ENCODE data around the gene SMG9.
A peak's percentile ranks its signal among the peaks of the same experiment; 100 is the strongest.

Gene SMG9, protein sequence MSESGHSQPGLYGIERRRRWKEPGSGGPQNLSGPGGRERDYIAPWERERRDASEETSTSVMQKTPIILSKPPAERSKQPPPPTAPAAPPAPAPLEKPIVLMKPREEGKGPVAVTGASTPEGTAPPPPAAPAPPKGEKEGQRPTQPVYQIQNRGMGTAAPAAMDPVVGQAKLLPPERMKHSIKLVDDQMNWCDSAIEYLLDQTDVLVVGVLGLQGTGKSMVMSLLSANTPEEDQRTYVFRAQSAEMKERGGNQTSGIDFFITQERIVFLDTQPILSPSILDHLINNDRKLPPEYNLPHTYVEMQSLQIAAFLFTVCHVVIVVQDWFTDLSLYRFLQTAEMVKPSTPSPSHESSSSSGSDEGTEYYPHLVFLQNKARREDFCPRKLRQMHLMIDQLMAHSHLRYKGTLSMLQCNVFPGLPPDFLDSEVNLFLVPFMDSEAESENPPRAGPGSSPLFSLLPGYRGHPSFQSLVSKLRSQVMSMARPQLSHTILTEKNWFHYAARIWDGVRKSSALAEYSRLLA

DNA sequence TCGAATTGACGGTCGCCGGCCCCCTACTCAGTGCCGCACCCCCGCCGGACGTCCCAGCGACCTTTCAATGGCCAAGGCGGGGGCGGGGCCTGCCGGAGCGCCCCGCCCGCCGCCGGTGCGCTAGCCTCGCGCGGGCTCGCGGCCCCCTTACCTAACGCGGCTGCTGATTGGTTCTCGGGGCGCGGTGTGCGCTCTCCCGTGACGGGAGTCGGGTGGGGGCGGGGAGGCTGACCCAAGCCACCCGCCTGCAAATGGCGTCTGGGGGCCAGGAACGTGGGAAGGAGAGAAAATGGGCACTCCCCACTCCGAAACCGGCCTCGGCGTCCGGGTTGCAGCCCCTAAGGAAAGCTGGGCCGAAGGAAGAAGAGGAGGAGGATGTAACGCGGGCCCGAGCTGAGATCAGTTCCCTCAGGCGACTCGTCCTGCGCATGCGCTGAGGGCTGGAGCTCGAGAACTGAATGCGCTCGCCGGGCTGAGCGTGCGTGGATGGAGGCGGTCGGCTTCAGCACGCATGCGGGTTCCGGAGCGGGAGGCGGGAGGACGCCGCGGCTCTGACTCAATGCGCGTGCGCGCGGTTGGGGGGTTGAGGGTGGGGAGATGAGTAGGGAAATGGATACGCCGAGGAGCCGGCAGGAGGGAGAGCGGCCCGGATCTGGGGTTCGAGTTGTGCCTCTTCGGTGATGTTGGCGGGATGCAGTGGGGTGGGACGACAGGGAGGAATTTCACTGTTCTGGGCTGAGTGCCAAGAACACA is at the start of gene SMG9:
SMG9 (minus strand) TSS at position 460 of the 753 bp plus-strand sequence. CDS start 4,221 bp downstream, outside the sequence.
- peak; percentile 97 for DNase-seq (ENCODE audit: low spot score)

DNA sequence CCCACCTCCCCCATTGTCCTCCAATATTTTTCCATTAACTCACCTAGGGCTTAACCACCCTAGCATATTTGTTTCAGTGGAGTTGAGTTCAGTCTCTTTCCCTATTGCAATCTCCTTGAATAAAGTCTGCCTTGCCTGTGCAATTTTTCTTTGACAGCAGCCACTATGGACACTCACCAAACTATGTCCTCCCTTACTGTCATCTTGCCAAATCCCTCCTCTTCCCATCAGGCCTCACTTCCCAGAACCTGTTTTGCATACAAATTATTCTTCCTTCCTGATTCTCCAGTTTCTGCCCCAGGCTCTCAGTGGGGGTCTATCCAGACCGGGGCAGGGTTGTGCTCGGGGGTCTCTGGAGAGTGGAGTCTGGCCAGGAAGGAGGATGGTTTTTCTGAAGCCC is 49.7 kb upstream of the SMG9 start:
- no peak for DNase-seq (ENCODE audit: low spot score)

DNA sequence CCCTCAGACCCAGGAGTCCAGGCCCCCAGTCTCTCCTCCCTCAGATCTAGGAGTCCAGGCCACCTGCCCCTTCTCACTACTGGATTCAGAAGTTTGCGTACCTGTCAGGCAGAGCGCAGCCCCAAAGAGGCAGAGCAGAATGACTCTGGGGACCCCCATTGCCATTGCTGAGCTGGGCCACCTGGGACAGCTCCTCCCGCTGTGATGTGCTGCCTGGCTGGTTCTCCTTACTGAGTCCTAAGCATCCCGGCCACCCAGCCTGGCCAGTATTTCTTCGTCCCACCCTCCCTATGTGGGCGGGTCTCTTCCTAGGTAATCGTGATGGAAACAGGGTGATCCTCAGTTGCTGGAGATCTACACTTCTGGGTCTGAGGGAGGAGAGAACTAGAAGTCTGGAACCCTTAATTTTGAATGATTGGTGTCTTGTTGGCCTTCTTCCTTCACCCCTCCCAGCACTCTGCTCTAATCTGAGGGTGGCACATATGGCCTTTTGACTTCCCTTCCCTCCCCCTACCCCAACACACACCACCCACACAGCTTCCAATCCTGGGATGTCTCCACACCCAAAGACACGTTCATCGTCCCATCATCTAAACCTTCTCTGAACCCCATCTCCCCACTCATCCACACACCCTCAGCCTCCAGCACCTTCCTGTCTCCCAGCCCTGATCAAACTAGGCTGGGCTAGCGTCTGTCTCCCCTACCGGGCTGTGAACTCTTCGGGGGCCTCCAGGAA is 47.6 kb upstream of the SMG9 start, which contains the start of gene LYPD5:
LYPD5 (minus strand) TSS at position 232 of the 736 bp plus-strand sequence; CDS start at position 165, 67 bp downstream.
- DNase-seq (ENCODE audit: low spot score): no peak

DNA sequence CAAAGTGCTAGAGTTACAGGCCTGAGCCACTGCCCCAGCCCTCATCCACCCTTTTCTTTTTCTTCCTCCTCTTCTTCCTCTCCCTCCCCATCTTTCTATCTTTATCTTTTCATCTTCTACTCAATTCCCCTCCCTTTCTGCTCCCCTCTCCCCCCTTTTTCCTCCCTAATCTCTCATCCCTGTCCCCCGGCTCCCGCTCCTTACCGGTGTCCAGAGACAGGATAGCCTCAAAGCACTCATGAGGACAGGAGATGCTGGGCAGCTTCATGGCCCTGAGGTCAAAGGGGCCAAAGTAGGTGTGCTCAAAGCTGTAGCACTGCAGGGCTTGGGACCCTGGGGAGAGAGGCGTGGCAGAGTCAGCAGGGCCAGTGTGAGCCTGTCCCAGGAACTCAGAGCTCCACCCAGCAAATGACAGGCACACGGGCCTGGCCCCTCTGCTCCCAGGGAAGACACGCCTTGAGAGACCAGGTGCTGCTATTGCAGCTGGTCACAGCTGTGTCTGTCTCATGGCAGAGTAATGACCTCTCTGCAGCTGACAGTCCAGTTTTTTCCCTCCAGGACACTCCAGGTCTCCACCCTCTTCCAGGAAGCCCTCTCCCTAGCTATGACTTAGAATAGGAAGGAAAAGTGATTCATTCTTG is 44.9 kb upstream of the SMG9 start:
- no peak for DNase-seq (ENCODE audit: low spot score)

DNA sequence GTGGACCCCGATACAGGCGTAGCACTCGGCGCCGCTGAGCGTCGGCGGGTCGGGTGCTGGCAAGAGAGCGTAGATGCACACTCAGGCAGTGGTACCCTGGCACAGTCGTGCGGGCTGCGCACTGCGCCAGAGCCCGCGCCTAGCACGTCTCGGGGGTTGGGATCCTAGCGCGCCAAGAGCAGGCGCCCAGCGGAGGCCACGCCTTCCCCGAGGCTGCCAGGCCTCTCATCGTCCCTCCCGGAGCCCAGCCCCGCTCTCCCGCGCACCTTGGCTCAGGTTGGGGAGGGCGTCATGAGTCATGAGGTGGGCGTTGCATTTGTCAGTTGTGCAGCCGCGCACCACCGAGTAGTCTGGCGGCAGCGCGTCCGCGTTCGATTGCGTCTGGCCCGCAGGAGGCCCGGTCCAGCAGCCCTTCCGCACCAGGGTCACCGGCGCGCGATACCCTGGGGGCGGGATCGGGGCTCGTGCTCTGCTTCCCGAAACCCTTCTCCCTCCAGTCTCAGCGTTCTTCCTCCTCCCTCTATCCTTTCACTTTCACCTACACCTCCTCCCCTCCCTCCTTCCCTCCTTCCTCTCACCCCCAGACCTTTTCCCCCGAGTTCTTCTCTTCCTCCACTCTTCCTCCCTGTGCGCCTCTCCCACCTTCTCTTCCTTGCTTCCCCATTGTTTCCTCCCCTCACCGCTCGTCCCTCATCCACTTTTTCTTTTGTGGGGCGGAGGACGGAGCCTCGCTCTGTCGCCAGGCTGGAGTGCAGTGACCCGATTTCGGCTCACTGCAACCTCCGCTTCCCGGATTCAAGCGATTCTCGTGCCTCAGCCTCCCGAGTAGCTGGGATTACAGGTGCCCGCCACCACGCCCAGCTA is 44.0 kb upstream of the SMG9 start:
- DNase-seq (ENCODE audit: low spot score): peak; percentile 50

DNA sequence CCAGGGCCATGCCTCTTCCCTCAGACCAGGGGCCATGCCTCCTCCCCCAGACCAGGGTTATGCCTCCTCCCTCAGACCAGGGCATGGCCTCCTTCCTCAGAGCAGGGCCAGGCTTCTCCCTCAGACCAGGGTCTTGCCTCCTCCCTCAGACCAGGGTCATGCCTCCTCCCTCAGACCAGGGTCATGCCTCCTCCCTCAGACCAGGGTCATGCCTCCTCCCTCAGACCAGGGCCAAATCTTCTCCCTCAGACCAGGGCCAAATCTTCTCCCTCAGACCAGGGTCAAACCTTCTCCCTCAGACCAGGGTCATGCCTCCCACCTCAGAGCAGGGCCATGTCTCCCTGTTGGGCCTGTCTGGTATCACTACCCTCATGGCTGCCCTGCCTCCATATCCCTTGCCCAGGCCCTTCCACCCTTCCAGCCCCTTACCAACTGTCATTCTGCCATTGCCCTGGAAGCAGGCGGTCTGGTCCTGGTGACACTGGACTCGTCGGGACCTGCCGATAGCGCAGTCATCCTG is 43.3 kb upstream of the SMG9 start:
- DNase-seq (ENCODE audit: low spot score): no peak

DNA sequence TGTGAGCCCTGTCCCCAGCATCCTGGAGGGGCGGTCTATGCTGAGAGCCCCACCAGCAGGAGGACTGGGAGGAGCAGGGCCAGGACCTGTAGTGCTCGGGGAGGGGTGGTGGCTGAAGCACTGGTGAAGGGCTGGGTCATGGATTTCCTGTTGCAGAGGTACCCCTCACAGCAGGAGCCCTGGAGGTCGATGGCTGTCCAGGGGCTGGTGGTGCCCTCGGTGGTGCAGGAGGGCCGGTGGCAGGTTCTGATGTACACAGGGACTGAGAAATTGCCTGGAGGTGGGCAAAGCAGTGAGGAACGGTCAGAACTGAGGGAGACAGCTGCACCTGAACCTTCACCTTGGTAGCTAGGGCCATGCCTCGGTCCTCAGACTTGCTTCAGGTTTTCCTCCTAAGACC is 42.8 kb upstream of the SMG9 start:
- no peak for DNase-seq (ENCODE audit: low spot score)

DNA sequence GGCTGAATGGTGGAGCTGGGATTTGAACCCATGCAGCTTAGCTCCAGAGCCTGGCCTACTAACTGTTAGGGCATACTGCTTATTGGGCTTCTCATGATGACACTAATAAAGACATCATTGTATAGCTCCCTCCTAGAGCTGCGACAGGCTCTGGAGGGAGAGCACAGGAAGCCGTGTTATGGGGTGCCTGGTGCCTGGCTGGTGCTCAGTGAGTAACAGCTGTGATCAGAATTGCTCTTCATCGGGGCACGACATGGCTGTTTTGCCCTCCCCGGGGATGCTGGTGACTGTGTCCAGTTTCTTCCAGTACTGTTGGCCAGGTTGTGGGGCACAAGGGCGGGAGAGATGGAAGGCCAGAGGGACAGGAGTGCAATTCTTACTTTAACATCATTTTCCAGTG is 42.4 kb upstream of the SMG9 start:
- DNase-seq (ENCODE audit: low spot score): no peak

DNA sequence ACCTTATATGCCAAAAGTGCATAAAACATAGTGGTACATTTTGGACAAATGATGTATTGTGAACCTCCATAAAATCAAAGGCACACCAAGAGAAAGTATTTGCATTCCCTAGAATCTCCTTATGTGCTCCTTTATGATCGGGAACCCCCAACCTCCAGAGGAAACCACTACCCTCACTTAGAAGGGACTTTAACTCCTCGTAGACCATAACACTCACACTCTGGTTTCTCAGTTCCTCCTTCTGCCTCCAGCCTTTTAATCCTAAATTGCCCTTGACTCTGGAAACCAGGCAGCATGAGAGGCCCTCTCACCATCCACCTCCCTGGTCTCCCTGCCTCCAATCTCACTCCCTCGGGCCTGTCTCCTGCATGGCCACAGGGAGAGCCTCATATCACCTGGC is 35.8 kb upstream of the SMG9 start:
- no peak for DNase-seq (ENCODE audit: low spot score)

DNA sequence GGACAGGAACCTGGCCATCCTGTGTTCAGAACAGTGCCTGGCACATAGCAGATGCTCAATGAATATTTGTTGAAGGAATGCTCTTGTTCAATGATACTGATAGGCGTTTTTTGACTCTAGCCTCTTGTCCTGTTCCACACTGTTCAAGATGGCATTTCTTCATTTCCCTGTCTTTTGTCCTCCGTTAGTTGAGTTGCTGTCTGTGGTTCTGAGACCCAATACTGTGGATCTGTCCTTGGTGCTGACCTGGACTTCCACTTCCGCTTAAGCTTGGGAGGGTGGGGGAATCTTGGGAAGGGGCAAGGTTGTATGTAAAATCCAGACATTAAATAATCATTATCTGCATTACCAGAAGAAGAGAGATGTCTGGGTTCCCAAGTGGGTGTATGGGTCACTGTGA is 34.3 kb upstream of the SMG9 start:
- no peak for DNase-seq (ENCODE audit: low spot score)

DNA sequence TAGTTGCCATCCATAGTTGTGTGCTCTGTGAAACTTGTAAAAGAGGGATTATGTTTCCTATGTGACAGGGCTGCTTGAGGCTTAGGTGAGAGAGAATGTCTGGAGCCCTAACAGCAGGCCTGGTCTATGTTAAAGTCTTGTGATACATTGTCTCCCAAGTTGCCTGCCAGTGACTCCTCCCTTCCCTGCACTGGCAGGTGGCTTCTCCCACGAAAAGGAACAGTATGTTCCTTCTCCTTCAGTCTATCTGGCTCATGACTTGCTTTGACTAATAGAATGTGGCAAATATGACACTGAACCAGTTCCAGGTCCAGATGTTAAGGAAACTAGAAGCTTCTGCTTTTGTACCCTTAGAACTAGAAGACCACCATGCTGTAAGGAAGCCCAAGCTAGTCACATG is 31.9 kb upstream of the SMG9 start:
- DNase-seq (ENCODE audit: low spot score): no peak

DNA sequence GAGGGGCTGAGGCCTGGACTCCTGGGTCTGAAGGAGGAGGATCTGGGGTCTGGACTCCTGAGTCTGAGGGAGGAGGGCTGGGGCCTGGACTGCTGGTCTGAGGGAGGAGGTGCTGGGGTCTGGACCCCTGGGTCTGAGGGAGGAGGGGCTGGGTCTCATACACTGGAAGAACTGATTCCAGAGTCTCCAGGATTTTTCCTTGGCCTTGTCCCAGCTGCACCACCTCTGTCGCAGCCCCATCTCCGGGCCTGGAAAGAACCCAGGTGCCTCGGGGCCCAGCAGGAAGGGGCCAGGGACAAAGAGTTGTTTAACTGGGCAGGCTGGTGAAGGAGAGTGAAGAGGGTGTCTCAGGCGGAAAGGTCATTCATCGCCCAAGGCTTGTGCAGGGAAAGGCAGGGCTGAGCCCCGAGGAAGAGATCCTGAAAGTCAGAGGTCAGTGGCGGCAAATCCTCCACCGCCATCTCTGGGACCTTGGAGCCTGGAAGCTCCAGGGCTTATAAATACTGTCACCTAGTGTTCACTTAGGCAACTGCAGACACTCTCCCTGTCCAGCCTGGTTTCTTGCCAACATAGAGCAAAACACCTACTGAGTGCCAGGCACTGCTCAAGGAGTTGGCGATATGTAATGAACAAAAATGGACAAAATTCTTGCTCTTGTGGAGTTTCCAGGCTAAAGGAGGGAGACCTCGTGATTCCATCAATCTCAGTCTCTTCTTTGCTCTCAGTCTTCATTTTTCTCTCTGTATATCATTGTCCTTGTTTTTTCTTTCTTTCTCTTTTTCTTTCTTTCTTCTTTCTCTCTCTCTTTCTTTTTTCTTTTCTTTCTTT is 30.4 kb upstream of the SMG9 start:
- DNase-seq (ENCODE audit: low spot score): peak; percentile 75

DNA sequence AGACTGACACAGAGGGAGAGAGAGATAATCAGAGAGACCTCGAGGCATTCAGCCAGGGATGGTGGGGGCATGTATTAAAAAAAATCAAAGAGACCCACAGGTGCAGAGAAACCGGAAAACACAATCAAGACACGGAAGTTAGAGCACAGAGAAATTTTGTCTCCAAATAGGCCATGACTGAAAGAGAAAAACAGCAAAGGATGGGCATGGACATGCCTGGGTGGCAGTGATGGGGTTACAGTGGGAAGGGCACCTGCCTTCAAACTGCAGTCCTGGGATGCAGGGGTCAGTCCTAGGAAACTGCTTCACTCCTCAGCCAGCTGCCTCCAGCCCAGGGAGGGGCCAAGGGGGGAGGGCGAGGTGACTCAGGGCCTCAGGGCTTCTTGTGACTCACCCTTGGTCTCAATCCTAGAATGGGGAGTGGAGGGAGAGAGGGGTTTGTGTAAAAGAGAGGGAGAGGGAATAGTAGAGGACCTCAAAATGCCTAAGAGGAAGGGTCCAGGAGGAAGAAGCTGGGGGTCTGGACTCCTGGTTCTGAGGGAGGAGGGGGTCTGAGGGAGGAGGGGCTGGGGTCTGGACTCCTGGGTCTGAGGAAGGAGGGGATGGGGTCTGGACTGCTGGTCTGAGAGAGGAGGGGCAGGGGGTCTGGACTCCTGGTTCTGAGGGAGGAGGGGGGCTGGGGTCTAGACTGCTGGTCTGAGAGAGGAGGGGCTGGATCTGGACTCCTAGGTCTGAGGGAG is 29.6 kb upstream of the SMG9 start:
- no peak for DNase-seq (ENCODE audit: low spot score)

DNA sequence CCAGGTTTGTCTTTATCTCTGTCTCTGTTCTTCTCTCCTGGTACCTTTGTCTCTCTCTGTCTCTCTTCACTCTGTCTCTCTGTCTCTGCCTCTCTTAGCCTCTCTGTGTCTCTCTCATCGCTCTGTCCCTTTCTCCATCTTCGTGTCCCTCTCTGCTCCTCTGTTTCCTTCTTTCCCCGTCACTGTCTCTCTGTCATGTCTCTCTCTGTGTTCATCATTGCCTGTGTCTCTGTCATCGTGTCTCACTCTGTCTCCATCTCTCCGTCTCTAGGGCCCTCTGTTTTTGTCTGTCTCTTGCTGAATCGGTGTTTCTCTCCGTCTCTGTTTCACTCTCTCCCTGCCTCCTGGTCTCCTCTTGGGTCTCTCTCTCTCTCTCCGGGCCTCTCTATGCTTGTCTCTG is 28.9 kb upstream of the SMG9 start:
- no peak for DNase-seq (ENCODE audit: low spot score)

DNA sequence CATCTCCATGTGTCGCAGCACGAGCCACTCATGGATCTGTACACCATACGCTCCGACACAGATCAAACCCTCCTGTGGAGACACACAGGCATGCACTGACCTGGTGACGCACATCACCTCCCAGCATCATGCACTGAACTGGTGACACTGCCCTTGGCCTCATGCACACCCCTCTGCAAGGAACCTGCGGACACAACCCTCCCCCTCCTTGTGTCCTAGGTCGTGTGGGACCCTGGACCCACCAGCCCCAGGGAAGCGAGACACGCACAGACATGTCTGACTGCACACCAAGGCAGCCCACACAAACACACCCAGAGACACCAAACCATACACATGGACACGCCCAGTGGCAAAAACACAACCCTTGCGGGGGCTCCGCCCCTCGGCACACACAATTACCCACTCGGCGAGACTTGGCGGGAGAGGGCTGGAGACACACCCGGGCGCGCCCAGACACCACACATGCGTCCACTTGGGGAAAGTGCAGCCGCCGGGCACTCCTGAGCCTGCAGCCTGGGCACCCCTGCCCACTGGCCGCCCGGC is 28.0 kb upstream of the SMG9 start:
- no peak for DNase-seq (ENCODE audit: low spot score)

DNA sequence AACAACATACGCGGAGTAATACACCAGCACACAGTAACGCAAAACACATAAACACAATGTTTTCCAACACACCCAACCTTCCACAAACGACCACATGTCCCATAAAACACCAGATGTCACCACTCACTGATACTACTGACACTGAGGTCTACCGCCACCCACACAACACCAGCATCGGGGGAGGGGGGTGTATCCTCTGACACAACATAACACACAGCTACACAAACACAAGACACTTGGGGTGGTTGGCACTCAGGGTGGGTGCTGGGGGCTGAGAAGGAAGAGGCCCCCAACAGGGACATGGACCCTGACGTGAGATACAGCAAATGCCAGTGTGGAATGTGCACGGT is 27.5 kb upstream of the SMG9 start:
- no peak for DNase-seq (ENCODE audit: low spot score)

DNA sequence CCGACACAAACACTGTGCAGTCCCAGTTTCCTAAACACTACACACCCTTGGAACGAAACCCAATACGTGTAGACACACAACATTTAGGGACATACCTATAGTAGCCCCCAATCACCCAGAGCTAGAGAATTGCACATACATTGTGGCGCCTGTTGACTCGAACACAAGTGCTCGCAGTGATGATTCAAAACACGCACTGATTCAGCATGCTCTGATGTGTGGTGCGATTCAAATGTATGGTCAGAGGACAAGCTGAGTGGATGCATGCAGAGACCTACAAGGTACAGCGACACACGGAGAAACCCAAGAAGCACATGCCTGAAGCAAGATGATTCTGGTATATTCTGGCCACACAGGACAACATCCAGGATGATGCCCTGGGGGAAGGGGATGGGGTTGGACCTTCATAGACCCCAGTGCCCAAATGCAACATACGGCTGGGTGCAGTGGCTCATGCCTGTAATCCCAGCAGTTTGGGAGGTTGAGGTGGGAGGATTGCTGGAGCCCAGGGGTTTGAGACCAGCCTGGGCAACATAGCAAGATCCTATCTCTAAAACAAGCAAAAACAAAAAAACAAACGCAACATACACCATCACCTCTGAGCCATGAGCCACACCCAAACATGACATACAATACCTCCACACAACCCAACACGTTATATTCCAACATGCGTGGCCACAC is 27.0 kb upstream of the SMG9 start:
- no peak for DNase-seq (ENCODE audit: low spot score)
